ENCODE results near the gene OPCML.

The OPCML gene

DNA sequence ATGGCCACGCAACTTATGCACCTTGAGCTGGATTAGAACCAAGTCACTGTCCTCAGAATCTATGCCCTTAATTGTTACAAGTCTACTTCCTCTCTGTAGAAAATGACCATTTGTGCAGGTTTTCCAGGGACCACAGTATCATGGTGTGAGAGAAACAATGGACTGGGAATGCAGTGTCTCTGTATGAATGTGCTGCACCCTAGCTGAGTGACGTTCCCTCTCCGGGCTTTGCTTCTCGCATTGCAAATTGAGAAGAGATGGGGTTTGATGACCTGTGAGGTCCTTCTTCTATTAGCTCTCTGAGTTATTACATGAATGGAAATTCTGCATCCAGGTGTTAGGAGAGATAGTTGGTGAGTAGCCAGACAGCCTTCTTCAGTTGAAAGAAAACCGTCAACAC is 1109.6 kb downstream of the OPCML start:
- Histone ChIP-seq H3K4me3 (ENCODE audit: severe bottlenecking) (no peak overlapping the region), H3K36me3 (ENCODE audit: low read depth) (no peaks in the 10 kb centered on the region), H3K27ac (ENCODE audit: poor library complexity, severe bottlenecking) (no peak overlapping the region), H3K27me3 (ENCODE audit: insufficient read depth, poor library complexity, severe bottlenecking) (no peaks in the 10 kb centered on the region), H3K4me1 (ENCODE audit: insufficient read depth, poor library complexity, severe bottlenecking) (no peaks in the 10 kb centered on the region), H3K9me3 (ENCODE audit: severe bottlenecking) (no peaks in the 10 kb centered on the region)
- TF ChIP-seq, protein P1, sequence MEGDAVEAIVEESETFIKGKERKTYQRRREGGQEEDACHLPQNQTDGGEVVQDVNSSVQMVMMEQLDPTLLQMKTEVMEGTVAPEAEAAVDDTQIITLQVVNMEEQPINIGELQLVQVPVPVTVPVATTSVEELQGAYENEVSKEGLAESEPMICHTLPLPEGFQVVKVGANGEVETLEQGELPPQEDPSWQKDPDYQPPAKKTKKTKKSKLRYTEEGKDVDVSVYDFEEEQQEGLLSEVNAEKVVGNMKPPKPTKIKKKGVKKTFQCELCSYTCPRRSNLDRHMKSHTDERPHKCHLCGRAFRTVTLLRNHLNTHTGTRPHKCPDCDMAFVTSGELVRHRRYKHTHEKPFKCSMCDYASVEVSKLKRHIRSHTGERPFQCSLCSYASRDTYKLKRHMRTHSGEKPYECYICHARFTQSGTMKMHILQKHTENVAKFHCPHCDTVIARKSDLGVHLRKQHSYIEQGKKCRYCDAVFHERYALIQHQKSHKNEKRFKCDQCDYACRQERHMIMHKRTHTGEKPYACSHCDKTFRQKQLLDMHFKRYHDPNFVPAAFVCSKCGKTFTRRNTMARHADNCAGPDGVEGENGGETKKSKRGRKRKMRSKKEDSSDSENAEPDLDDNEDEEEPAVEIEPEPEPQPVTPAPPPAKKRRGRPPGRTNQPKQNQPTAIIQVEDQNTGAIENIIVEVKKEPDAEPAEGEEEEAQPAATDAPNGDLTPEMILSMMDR (IDR thresholded peaks at IDR 0.05; ENCODE audit: poor library complexity, severe bottlenecking): no peak
- DNase-seq (ENCODE audit: low spot score): no peak
- no peak for ATAC-seq (ENCODE audit: low read depth)

DNA sequence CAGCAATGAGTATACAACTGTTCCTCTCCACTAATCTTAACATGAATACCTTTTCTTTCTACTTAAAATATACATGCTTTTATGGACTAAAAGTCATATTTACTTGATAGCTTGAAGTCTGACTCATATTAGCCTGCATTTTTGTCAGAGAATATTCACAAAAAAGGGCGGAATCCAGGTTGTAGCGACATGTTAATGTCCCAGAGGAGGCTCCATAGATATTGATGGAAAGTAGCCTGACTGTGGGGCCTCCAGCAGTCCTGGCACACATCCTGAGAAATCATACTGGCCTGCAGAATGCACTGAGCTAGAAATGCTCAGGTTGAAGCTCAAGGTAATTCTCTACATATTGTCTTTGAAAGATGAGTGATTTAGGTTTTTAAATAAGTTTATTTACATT is 1110.7 kb downstream of the OPCML start:
- H3K27me3 ChIP-seq (ENCODE audit: insufficient read depth, poor library complexity, severe bottlenecking): peaks cover 9% of the 10 kb centered on the region
- DNase-seq (ENCODE audit: low spot score) (no peak), ATAC-seq (ENCODE audit: low read depth) (no peak)
- H3K4me1 ChIP-seq (ENCODE audit: insufficient read depth, poor library complexity, severe bottlenecking): no peaks in the 10 kb centered on the region
- TF ChIP-seq, protein P1 (IDR thresholded peaks at IDR 0.05; ENCODE audit: poor library complexity, severe bottlenecking): no peak
- H3K27ac ChIP-seq (ENCODE audit: poor library complexity, severe bottlenecking): no peak overlapping the region
- no peaks in the 10 kb centered on the region for H3K36me3 ChIP-seq (ENCODE audit: low read depth)
- no peaks in the 10 kb centered on the region for H3K9me3 ChIP-seq (ENCODE audit: severe bottlenecking)
- H3K4me3 ChIP-seq (ENCODE audit: severe bottlenecking): no peak overlapping the region

DNA sequence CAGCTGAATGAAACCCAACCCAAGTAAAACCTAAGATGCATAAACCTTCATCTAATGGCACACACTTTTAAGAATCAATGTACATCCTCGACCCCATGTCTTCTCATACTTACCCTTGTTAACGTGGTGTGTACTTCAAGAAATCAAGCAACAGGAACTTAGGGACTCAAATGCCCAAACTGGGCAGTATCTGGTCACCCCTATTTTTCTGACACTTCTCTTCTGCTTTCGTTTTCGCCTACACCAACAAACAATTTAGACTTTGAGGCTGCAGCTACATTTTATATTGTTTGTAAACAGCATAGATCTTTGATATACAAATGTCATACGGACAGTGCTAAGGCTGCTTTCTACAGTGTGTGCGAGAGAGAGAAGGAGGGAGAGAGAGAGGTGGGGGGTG is 1117.8 kb downstream of the OPCML start:
- ATAC-seq (ENCODE audit: low read depth): no peak
- TF ChIP-seq, protein P1 (IDR thresholded peaks at IDR 0.05; ENCODE audit: poor library complexity, severe bottlenecking): no peak
- no peaks in the 10 kb centered on the region for H3K9me3 ChIP-seq (ENCODE audit: severe bottlenecking)
- H3K27me3 ChIP-seq (ENCODE audit: insufficient read depth, poor library complexity, severe bottlenecking): peaks cover 45% of the 10 kb centered on the region
- no peak overlapping the region for H3K4me3 ChIP-seq (ENCODE audit: severe bottlenecking)
- no peaks in the 10 kb centered on the region for H3K36me3 ChIP-seq (ENCODE audit: low read depth)
- no peak overlapping the region for H3K27ac ChIP-seq (ENCODE audit: poor library complexity, severe bottlenecking)
- no peaks in the 10 kb centered on the region for H3K4me1 ChIP-seq (ENCODE audit: insufficient read depth, poor library complexity, severe bottlenecking)
- no peak for DNase-seq (ENCODE audit: low spot score)

GRCh38 chr11:132410383-132410782 is 1121.9 kb downstream of the OPCML start:
- H3K27ac ChIP-seq (ENCODE audit: poor library complexity, severe bottlenecking): no peak overlapping the region
- H3K36me3 ChIP-seq (ENCODE audit: low read depth): no peaks in the 10 kb centered on the region
- H3K9me3 ChIP-seq (ENCODE audit: severe bottlenecking): no peaks in the 10 kb centered on the region
- no peak overlapping the region for H3K4me3 ChIP-seq (ENCODE audit: severe bottlenecking)
- no peak for DNase-seq (ENCODE audit: low spot score)
- ATAC-seq (ENCODE audit: low read depth): no peak
- peaks cover 29% of the 10 kb centered on the region for H3K27me3 ChIP-seq (ENCODE audit: insufficient read depth, poor library complexity, severe bottlenecking)
- TF ChIP-seq, protein P1 (IDR thresholded peaks at IDR 0.05; ENCODE audit: poor library complexity, severe bottlenecking): no peak
- no peaks in the 10 kb centered on the region for H3K4me1 ChIP-seq (ENCODE audit: insufficient read depth, poor library complexity, severe bottlenecking)

DNA sequence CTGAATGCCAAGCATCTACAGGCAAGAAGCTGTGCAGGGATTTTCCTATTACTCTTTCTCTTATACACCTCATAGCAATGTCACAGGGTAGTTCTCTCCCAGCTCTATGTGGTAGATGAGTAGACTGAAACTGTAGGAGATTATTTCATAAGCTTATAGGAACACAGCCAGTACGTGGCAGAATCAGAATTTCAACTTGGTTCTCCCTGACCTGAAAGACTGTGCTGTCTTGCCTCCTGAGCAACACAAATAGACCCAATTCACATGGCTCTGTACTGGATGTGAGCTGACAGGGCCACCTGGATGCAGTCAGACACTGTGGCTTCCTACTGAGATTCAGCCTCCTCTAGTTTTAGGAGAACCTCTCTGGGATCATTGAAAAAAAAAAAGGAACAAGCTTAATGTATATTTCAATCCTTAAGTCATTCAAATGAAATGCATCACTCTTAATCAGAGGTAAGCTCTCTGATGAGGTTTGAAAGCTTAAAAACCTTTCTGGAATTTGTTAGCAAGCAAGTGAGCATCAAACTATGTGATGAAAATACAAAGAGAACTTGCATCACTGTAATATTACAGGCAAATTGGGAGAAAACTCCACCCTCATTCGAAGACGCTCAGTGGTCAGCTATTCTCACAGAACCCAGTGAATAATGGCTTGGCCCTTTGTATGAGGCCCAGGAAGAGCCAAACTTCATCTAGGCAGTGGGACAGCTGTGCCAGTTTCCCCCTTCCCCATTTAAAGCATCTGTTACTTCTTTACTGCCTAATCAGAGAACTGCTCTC is 1122.5 kb downstream of the OPCML start:
- H3K27me3 ChIP-seq (ENCODE audit: insufficient read depth, poor library complexity, severe bottlenecking): peaks cover 24% of the 10 kb centered on the region
- TF ChIP-seq, protein P1 (IDR thresholded peaks at IDR 0.05; ENCODE audit: poor library complexity, severe bottlenecking): no peak
- ATAC-seq (ENCODE audit: low read depth): no peak
- DNase-seq (ENCODE audit: low spot score): no peak
- H3K9me3 ChIP-seq (ENCODE audit: severe bottlenecking): no peaks in the 10 kb centered on the region
- no peak overlapping the region for H3K27ac ChIP-seq (ENCODE audit: poor library complexity, severe bottlenecking)
- H3K4me1 ChIP-seq (ENCODE audit: insufficient read depth, poor library complexity, severe bottlenecking): no peaks in the 10 kb centered on the region
- H3K4me3 ChIP-seq (ENCODE audit: severe bottlenecking): no peak overlapping the region
- H3K36me3 ChIP-seq (ENCODE audit: low read depth): no peaks in the 10 kb centered on the region
